HG03354 (cell line): ENCODE data around the gene SLFN13.
"Not testable (repeated sequence)": the region's sequence is repeated elsewhere in the genome, so short reads cannot be mapped to it uniquely, and the experiment has no call there.

Source experiments
- ATAC-seq: cut with Tn5 transposase; IDR thresholded peaks from one replicate; pipeline ENCODE4 v1.9.1; 2021; ENCODE audit warnings: mild to moderate bottlenecking; ENCODE audit not compliant: unreplicated experiment, poor library complexity, severe bottlenecking

The SLFN13 gene

DNA sequence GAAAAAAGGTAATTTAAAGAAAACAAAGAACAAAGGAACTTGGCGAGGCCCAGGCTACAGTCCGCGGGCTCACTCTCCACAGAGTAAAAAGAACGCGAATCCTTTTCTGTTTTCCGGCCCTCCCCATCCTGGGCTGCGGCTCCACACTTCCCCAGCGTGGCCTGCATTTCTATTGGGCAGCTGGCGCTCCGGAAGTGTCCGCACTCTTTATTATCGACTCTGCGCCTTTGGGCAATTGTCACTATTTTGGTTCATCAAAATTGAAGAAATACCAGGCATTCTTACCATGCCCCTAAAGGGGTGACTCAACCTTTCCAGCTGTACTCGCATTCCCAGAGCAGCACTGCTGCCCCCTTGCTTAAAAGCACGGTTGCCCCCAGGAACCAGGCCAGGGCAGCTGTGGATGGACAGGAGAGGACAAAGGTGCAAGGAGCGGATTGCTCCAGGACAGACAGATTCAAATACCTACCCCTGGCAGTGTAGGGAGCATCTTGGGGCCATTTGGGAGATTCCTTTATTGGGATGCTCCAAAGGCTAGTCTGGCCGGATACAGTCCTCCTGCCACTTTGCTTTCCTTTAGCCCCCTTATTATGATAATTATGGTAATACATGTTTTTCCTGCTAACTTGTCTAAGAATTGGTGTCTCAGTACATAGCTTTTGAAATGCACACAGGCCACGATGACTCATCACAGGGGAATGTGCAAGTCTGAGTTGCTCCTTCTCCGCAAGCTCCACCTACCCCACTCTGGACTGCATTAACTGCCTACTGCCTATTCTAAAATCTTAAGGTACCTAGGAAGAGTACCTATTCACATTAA lies 15.3 kb downstream of the SLFN13 start:
- peak; percentile 28 for ATAC-seq

DNA sequence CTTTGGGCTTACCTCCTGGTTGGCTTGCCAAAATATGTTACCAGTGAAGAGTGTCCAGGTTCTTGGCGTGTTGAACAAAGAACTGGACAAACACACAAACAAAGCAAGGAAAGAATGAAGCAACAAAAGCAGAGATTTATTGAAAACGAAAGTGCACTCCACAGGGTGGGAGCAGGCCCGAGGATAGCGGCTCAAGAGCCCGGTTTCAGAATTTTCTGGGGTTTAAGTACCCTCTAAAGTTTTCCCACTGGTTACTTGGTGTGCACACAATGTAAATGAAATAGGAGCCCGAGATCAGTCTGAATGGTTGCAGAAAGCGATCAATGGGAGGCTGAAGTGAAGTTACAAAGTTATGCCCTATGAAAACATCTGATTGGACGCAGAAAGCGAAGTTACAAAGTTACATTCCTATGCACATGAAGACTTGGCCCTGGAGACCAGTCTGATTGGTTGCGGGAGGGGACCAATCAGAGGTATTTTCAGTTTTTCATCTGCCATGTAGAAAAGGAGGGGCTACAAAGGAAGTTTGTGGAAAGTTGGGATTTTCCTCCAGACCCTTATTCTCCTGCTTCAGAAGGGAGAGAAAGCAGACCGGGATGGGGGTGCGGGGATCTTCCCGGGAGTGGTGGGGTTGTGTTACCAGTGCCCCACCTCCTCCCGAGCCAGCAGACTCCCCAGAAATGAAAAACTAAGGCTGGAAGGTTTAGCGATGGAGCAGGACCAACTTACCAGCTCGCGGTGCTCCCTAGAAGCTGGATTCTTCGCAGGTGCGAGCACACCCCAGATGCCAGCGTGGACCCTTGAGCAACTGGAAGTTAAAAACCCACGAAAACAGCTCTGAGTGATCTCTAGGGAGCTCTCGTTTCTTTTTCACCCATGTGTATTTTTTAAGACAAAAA lies 16.1 kb downstream of the SLFN13 start, which contains the start of gene SLFN12:
Gene SLFN12, minus strand, starts transcription at position 325 of the 899 bp plus-strand sequence. CDS start 9,472 bp downstream, outside the sequence.
- peak; percentile 84 for ATAC-seq

DNA sequence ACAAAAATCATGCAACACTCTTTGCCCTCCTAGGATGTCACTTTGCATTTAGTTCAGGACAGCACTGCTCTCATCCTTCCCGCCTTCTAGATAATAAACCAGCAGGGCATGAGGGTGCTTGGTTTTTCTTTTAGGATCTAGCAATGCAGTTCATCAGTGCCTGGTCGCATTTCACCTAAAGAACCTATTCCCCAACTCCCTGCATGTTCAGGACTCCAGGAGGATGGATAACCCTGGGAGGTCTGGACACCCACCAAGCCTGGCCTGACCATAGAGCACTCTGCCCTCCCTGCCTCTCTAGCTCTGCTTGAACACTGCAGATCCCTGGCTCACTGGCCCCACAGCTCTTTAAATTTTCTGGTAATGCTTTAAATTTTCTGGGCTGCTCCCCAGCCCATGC lies 18.9 kb downstream of the SLFN13 start:
- ATAC-seq: no peak

DNA sequence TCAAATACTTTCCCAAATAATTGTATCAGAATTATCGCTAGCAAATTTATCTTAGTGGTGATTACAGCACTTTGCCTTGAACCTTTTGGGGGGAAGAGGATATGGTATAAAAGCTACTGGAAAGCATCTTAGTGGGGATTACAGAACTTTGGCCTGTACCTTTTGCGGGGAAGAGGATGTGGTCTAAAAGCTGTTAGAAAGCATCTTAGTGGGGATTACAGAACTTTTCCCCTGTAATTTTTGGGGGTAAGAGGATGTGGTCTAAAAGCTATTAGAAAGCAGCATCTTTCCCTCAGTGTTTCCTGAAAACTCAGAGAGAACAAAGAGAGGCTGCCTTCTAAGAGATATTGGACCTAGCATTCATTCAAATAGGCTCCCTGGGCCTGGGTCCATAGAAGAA lies 20.3 kb downstream of the SLFN13 start:
- no peak for ATAC-seq

DNA sequence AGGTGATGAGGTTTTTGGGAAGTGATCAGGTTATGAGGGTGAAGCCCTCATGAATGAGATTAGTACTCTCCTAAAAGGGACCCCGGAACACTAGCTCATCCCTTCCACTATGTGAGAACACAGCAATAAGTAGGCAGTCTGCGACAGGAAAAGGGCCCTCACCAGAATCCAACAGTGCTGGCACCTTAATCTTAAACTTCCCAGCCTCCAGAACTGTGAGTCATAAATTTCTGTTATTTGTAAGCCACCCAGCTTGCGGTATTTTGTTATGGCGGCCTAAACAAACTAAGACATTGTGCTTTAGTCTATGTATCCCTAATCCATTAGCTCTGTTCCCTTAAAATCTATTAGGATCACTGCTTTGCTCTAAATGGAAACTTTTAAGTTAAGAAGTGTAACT lies 24.8 kb downstream of the SLFN13 start:
- ATAC-seq: no peak

DNA sequence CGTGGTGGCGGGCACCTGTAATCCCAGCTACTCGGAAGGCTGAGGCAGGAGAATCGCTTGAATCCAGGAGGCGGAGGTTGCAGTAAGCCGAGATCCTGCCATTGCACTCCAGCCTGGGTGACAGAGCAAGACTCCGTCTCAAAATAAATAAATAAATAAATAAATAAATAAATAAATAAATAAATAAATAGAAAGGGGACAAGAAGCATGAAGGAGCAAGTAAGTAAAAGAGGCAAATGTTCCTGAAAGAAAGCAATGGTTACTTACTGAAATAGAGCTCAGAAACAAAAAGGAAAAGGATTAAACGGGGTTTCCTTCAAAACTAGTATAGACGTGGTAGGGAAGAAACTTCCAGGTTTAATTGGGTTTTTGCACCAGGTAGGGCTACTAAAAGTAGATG lies 27.5 kb downstream of the SLFN13 start:
- not testable (repeated sequence) for ATAC-seq

DNA sequence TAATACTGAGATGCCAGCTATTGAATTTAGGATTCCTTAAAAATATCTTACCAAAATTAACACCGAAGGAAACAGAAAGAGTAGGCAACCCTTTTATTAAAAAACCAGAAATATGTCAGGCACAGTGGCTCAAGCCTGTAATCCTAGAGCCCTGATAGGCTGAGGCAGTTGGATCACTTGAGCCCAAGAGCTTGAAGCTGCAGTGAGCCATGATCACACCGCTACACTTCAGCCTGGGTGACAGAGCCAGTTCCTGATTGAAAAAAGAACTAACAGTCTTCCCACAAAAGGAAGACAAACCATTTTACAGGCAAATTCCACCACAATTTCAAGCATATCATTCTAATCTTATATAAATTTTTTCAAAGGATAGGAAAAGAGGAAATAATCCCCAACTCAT lies 31.9 kb downstream of the SLFN13 start:
- no peak for ATAC-seq

DNA sequence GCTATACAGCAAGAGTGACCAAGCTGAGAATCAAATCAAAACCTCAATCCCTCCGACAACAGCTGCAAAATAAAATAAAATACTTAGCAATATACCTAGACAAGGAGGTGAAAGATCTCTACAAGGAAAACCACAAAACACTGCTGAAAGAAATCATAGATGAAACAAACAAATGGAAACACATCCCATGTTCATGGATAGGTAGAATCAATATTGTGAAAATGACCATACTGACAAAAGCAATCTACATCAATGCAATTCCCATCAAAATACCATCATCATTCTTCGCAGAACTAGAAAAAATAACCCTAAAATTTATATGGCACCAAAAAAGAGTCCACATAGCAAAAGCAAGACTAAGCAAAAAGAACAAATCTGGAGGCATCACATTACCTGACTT lies 33.9 kb downstream of the SLFN13 start:
- ATAC-seq: not testable (repeated sequence)

DNA sequence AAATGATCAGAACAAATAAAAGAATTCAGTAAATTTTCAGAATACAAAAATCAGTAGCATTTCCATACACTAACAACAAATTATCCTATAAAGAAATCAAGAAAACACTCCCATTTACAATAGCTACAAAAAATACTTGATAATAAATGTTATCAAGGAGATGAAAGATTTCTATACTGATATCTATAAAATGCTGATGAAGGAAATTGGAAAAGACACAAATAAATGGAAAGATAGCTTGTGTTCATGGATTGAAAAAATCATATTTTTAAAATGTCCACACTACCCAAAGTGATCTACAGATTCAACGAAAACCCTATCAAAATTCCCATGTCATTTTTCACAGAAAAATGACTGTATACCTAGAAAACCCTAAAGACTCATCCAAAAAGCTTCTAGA lies 34.3 kb downstream of the SLFN13 start:
- ATAC-seq: no peak

DNA sequence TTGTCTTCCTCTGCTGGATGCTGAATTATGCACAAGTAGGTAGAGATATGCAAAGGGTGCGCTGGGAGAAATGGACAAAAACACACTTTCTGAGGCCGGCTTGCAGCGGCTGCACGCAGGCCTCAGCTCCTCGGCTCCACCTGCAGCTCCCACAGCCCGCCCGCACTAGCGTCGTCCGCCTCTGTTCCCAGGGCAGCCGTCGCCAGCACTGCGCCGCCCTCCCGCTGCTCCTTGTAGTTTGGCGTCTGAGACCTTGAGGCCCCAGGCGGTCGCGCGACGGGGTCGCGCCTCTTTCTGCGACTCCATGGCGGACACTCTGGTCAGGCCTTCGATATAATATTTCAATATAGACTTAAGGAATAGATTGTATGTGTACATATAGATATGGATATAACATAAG lies 41.0 kb downstream of the SLFN13 start:
- ATAC-seq: no peak

DNA sequence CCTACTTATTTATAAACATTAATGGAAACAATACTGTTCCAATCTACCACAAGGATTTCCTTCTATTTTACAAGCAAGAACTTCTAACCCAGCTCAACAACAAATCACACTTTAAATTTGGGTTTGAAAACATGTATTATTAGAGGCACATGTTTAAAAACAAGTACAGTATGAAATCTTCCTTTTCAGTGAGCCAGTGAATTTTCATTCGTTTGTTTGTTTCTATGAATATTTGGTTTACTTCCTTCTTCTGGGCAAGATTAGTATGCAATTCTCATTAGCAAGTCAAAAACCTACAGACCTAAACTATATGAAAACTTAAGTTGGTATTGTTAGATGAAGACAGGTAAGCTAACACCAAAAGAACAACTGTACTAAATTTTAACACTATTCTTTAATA lies 42.0 kb downstream of the SLFN13 start:
- no peak for ATAC-seq

DNA sequence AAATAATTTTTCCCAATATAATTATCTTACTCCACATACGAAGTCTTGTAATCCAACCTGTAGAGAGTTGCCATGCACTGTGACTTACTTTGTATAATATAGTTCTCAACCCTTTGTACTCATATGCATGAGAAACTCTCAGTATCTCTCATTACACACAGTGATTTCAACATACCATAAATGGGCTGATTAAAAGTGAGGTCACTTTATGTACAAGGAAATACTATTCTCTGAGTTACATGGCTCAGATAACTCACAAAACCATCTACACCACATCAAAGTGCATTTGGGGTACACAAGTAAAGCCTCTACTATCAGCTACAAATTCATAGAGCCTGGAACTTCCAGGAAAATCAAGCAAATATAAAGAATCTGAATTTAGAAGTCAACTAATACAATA lies 44.2 kb downstream of the SLFN13 start:
- no peak for ATAC-seq

DNA sequence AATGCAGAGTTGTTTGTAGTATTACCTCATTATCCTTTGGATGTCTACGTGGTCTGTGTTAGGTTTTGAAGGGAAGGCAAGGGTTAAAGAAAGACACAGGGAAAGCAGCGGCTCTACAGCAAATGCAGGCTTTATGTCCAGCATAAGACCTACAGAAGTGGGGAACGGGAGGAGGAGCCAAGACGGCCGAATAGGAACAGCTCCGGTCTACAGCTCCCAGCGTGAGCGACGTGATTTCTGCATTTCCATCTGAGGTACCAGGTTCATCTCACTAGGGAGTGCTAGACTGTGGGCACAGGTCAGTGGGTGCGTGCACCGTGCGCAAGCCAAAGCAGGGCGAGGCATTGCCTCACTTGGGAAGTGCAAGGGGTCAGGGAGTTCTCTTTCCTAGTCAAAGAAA lies 54.8 kb downstream of the SLFN13 start:
- not testable (repeated sequence) for ATAC-seq

DNA sequence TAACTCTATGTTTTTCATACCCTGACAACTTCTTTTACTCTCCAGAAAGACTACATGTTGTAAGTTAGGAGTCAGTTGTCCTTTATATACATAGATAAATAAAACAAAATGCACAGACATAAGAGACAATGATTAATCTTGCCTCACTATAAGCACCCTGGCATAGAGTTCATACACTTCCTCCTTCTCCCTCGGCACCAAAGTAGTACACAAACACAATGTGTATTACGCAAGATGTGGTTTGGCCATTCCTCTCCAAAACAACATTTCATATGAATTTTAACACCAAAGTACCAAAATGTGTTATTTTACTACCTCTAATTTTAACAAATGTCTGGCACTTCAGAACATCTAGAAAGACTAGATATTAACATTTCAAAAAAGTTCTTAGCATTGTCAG lies 57.9 kb downstream of the SLFN13 start:
- no peak for ATAC-seq

DNA sequence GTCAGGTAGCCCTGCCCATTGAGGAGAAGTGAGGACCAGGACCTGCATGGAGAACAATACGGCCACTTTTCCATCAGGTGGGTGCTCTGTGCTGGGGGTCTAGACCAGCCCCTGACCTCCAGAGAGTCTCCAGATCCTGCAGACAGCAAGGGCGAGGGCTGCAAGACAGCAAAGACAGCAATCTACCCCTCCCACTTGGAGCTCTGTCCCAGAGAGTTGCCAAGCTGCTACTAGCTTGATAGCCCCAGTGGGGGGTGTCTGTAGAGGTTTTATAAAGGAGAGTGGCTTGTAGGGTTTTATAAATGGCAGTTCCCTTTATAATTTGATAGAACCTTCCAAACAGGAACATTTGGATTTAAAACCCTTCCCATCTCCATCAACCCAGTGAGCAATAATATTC lies 58.4 kb downstream of the SLFN13 start:
- no peak for ATAC-seq

DNA sequence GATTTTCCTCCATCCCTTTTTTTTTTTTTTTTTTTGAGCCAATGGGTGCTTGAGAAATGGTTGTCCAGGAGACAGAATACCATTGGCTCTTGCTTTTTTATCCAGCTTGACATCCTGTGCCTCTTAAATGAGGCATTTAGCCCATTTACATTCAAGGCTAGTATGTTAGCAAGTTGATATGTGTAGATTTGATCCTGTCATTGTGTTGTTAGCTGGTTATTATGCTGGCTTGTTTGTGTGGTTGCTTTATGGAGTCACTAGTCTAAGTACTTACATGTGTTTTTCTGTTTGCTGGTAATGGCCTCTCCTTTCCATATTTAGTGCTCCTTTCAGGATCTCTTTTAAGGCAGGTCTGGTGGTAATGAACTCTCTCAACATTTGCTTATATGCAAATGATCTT lies 61.1 kb downstream of the SLFN13 start:
- no peak for ATAC-seq
